GM12864 (cell line): ENCODE measurements around the gene ZFHX3.

Source experiments
- DNase-seq: peaks from one replicate; pipeline ENCODE4 v3.0.0-alpha.2; 2011; ENCODE audit warnings: low read depth
- H3K4me3 ChIP-seq: 2 replicates; pipeline ENCODE4 v1.5.1; 2011; ENCODE audit warnings: mild to moderate bottlenecking, low read depth, low read length, control low read depth
- CTCF ChIP-seq: IDR thresholded peaks from 2 replicates; pipeline ENCODE4 v1.5.1; 2011; ENCODE audit warnings: low read depth, mild to moderate bottlenecking, moderate library complexity, low read length, control low read depth, inconsistent platforms; ENCODE audit errors: missing control alignments

The ZFHX3 gene

GRCh38 chr16:72910381-72910780, 137.5 kb downstream of the ZFHX3 start:
- no peak overlapping the region for H3K4me3 ChIP-seq
- no peak for TF ChIP-seq CTCF
- no peak for DNase-seq

GRCh38 chr16:72909196-72909595, 138.7 kb downstream of the ZFHX3 start:
- no peak overlapping the region for H3K4me3 ChIP-seq
- TF ChIP-seq CTCF = no peak
- DNase-seq = no peak

- no peak overlapping the region for H3K4me3 ChIP-seq
- no peak for TF ChIP-seq CTCF
- DNase-seq = no peak
Observed at GRCh38 chr16:72908362-72909167, 139.4 kb downstream of the ZFHX3 start.

- TF ChIP-seq CTCF = no peak
- no peak for DNase-seq
- no peak overlapping the region for H3K4me3 ChIP-seq
Observed at GRCh38 chr16:72905581-72905980, 142.3 kb downstream of the ZFHX3 start.

- no peak overlapping the region for H3K4me3 ChIP-seq
- TF ChIP-seq CTCF = no peak
- DNase-seq = no peak
Observed at GRCh38 chr16:72903176-72903575, 144.8 kb downstream of the ZFHX3 start.

- no peak for TF ChIP-seq CTCF
- no peak overlapping the region for H3K4me3 ChIP-seq
- no peak for DNase-seq
Observed at GRCh38 chr16:72902206-72902605, 145.7 kb downstream of the ZFHX3 start.
